Measurements from ENCODE around the gene AIPL1.

Gene AIPL1

DNA sequence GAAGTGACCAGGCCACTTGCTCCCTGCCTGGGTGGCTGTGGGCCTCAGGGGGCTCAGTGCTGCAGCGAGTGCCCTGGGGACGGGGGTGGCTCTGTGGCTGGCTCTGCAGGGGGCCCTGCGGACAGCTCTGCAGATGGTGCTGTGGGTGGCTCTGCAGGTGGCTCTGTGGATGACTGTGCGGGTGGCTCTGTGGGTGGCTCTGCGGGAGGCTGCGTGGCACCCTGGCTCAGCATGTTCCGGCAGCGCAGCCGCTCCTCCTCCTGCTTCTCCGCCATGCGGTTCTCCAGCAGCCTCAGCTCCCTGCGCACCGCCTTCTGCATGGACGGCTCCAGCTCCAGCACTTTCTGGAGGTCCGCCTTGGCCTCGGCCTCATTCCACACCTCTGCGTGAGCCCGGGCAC, 9.5 kb downstream of the AIPL1 start:
- H3K4me3 ChIP-seq (ENCODE audit: low read depth, low read length), result no peak overlapping the region
- no peak for DNase-seq (ENCODE audit: low read depth)

DNA sequence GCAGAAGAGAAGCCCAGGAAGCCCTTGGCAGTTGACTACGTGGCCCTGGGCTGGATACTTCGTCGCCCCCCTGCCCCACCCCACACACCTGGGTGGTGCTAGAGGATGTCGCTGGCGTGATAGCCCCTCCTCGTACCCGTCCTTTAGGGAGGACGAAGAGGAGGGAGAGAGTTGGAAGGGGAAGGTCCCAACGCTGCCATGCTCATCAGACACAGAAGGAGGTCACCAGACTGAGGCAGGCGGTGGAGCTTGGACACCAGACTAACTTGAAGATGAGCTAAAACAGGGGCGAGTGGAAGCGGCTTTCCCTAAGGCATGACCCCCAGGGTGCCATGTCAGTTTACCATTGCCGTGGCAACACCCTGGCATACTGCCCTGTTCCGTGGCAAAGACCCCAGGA, 11.0 kb downstream of the AIPL1 start:
- DNase-seq (ENCODE audit: low read depth), result no peak
- no peak overlapping the region for H3K4me3 ChIP-seq (ENCODE audit: low read depth, low read length)

DNA sequence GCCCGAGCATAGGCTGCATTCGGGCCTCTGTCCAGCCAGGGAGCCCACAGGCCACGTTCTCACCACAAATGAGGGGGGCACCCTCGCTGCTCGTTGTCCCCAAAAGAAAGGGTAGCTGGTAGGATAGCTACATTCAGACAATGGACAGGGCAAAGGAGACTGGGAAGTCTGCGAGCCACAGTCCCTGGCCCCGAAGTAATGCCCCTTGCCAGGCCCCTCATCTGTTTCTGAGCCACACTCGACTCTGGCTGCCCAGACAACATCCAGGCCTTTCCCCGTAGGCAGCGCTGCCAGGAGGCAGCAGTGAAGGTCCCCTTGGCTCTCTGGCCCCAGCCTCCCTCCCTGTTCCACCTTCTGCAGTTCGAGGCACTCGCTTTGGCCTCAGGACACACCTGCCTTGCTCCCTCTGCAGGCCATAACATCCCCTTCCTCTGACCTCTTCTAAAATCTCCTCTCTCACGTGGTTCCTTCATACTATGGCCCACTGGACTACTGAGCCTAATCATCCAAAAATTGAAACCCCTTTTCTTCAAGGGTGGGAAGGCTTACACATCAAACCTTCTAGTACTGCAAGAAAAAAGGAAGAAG, 12.2 kb downstream of the AIPL1 start:
- no peak for DNase-seq (ENCODE audit: low read depth)

DNA sequence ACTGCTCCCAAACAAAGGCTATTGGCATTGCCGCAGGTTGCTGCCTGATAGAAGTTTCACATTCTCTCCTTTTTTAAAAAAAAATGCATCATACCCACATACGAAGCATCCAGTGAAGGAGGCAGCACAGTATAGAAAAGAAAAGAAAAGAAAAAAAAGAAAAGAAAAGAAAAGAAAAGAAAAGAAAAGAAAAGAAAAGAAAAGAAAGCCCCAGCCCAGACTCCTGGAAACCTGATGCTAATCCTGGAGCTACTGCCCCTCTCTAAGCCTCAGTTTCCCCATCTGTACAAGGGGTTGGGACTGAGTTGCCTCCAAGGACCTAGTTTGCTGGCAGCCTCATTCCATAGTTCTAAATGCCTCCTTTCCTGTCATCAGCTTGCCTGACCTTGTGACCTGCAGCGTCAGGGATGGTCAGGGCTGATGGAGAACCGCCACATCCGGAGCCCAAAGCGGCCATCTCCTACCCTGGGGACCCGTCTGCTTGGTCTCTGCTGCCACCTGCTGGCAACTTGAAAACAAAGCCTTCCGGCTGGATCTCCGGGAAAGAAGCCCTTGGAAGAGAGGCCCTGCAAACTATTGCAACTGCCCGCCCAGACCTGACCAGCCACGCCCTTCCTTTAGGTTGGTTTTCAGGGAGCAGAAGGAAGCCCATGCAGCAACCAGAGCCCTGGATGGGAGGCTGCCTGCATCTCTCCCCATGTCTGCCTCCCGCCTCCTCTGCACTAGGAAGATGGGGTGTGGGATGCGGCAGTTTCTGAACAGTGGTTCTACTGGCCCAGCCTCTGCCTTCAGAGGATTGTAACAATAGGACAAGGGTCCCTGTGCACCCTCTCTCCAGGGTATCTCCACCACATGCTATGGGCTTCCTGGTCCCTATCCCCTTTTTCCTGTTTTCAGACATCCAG, 13.0 kb downstream of the AIPL1 start:
- H3K4me3 ChIP-seq (ENCODE audit: low read depth, low read length), result no peak overlapping the region
- no peak for DNase-seq (ENCODE audit: low read depth)

More for the DNA sequence above, 12.2 kb downstream of the AIPL1 start:
- H3K4me3 ChIP-seq (ENCODE audit: low read depth, low read length), result no peak overlapping the region

DNA sequence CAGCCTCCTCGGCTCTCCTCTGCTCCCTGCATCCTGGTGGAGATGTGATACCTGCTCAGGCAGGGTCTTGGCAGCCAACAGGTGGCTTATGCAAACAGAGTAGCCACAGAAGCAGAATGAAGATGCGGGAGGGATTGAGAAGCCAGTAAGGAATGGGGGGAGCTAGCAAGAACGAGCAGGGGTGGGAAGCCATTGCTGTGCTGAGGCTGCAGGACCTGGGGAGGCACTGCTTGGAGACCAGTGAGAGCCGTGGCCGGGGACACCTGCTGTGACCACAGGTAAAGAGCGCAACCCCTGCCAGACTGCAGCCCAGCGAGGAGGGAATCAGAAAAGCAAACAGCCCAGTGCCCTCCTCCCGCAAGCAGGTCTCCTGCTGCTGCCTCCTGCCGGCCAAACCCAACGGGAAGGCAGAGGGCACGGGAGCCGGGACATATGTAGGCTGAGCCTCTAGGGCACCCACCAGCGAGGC, 14.7 kb downstream of the AIPL1 start:
- no peak for DNase-seq (ENCODE audit: low read depth)
- H3K4me3 ChIP-seq (ENCODE audit: low read depth, low read length), result no peak overlapping the region

DNA sequence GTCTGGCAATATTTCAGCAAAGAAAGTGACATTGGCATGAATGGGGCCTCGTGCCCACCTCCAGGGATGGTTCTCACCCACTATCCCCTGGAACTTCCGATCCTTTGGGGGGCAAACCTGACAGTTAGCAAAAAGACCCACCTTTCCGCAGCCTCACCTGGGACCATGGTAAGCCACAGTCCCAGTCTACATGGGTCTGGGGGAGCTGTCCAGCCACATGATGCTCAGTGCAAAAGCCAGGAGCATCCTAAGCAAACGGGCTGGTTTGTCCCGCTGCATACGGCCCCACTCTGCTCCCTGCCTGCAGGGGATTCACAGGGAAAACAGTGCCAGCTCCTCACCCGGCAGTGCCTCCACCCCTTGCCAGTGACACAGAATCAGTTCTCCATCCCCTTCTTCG, 19.3 kb downstream of the AIPL1 start:
- DNase-seq (ENCODE audit: low read depth), result no peak
- H3K4me3 ChIP-seq (ENCODE audit: low read depth, low read length), result no peak overlapping the region

DNA sequence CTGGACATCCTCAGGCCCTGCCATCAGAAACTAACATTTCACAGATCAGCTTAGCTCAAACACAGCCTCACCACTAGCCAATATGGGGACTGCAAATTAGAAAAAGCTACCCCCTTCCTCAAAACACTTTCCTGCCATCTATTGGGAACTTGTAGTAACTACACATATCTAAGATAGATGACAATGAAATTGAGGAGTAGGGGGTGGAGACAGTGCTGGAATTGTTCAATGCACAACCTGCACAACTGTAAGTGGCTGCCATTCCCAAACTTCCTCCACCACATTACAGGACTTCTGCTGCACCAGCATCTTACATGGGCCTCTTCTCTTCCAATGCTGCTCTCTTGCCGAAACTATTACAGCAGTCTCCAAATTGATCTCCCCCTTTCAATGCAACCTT, 21.9 kb downstream of the AIPL1 start:
- H3K4me3 ChIP-seq (ENCODE audit: low read depth, low read length), result no peak overlapping the region
- DNase-seq (ENCODE audit: low read depth), result no peak

DNA sequence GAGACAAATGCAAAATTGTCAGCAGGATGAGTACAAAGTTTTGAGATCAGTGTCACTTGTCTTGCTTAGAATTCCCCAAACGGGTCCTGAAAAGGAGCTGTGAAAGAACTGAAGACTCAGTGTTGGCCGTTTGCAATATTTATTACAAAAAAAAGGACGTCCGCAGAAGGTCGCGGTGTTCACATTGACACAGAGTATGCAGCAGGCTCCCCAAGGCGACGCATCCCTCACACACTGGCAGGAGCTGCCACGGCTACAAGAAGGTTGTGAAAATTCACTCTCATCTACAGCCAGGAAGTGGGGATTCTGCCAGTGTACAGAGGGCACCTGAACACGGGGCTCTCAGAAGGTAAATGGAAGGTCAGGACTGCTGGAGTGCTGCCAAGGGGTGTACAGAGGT, 26.2 kb downstream of the AIPL1 start:
- no peak for DNase-seq (ENCODE audit: low read depth)
- H3K4me3 ChIP-seq (ENCODE audit: low read depth, low read length), result no peak overlapping the region

DNA sequence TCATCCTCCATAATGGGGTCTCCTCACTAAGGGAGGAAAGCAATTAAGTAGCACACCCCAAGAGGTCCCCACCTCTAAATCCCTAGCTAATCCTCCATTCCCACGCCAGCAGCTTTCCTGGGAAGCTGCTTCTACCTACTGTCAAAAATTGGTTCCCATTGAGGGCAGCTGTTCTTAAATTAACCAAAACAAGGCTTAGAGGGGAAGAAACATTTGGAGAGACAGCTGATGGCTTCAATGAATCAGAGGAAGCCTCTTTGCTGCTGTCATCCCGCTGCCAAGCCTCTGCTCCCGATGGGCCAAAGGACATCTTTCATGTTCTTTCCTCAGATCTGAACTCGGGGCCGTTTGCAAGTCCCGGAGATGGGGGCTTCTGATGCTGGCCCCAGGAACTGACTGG, 26.6 kb downstream of the AIPL1 start:
- no peak overlapping the region for H3K4me3 ChIP-seq (ENCODE audit: low read depth, low read length)
- no peak for DNase-seq (ENCODE audit: low read depth)

DNA sequence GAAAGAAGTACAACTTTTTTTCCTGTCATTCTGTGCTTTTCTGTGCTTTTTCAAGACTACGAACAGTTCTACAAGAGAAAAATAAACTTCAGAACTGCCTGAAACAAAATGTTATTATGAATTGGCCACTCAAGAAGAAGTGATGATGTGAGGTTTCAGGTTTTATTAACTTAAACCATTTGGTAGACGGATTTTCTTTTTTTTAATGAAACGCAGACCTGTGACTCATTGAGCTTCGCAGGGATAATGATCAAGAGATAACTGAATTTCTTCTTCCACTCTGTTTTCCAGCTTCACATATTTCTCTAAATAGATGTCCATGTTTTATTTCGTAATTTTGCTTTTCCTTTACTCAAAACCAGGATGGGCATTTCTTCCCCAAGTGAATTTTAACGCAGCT, 32.7 kb downstream of the AIPL1 start:
- no peak for DNase-seq (ENCODE audit: low read depth)
- H3K4me3 ChIP-seq (ENCODE audit: low read depth, low read length), result no peak overlapping the region

DNA sequence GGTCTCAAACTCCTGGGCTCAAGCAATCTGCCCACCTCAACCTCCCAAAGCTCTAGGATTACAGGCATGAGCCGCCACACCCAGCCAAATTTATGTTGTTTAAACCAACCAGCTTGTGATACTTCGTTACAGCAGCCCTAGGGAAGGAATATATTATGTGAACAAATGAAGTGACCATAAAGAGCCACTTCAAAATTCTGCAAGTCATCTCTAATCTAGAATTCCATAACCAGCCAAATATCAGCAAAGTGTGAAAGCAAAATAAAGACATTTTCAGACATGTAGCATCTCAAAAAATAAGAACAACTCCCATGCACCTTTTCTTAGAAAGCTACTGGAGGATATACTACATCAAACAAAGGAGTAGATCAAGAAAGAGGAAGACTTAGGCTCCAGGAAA, 36.0 kb downstream of the AIPL1 start:
- DNase-seq (ENCODE audit: low read depth), result no peak
- no peak overlapping the region for H3K4me3 ChIP-seq (ENCODE audit: low read depth, low read length)

DNA sequence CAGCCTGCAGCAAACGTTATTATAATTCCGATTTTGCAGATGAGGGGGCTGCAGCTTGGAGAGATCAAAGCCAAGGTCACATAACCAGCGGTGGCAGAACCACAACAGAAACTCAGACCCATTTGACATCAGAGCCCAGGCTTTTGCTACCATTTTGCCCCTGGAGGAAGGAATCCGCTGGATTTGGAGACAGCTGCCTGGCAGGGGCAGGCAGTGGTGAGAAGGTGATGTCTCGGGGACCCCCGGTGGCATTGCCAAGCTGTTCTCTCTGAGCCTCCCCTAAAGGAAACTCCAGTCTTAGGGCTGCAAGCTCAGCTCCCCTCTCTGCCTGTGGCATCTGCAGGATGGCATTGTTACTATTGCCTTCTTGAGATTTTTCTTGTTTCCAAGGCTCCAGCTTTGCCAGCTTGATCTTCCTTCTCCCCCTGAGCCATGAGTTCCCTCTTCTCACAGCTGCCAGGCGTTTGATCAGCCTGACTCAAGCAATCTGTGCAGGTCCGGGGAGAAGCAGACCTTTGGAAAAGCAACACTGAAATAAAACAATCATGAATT, 40.8 kb downstream of the AIPL1 start:
- no peak for DNase-seq (ENCODE audit: low read depth)
- H3K4me3 ChIP-seq (ENCODE audit: low read depth, low read length), result no peak overlapping the region

DNA sequence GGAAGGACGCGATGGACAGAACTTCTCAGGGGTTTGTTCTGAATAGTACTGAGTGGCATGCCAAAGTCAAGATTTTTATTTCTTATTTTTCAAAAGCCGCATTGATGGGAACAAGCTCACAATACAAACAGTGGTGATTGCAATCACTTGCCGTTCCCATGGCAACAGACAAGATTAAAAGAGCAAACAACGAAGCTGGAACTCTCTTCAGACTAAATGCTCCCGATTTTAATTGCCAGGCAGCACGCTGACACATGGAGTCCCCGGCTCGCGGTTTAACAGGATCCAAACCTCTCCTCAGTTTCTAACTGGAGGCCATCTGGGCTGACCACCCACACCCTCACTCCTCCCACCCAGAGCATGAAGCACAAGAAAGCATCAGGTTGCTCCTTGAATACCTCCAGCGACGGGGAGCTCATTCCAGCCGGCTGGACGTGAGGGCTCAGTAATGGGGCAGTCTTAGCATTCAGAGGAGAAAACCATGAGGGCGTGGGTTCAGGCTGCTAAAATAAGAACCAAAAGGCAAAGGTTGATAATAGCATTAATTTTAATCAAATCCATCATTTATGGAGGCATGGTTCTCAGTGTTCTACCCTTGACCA, 41.5 kb downstream of the AIPL1 start:
- no peak for DNase-seq (ENCODE audit: low read depth)
- no peak overlapping the region for H3K4me3 ChIP-seq (ENCODE audit: low read depth, low read length)

DNA sequence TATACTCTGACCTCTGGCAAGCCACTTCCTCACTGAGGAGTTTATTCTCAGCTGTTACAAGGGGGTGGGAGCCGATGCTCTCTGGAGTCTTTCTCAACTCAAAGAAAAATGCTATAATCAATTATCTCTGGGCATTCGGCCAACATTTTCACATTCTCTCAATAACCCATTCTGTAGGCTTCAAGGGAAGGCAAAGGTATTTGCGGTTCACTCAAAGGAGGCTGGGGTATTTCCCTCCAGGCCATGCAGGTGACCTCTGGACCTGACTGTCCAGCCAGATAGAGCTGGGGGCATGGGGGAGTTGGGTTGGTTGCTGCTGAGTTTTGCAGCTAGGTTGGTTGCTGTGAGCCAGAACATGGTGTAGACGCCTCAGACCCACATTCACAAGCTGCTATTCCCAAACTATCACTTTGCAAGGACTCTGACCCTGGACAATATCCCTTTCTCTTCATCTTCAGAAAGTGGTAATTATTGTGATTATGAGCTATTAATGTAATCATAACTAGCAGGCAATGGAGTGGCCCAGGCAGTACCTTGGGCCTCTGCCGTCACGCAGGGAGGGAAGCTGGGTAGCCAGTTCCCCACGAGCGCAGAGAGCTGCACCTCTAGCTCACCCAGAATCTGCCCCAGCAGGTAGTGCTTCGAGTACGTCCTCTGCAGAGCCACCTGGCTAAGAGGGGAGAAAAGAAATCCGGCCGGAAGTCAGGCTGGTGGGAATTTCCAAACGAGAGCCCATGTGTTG, 42.1 kb downstream of the AIPL1 start:
- DNase-seq (ENCODE audit: low read depth), result no peak
- no peak overlapping the region for H3K4me3 ChIP-seq (ENCODE audit: low read depth, low read length)

DNA sequence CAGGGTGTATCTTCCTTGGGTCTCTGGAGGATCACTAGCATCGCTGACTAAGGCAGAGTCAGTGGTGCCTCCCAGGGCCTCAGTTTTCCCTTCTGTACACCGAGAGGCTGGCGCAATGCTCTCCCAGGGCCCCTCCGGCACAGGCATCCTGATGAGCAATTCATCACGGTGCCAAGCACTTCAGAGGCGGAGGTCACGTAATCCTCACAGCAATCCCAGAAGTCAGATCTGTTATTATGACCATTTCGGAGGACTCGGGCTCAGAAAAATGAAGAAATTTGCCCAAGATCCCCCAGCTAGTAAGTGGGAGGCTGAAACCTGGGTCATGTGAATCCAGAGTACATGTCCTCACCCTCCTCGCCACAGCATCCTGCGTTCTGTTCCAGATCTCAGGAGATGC, 46.5 kb downstream of the AIPL1 start:
- DNase-seq (ENCODE audit: low read depth), result no peak
- no peak overlapping the region for H3K4me3 ChIP-seq (ENCODE audit: low read depth, low read length)

DNA sequence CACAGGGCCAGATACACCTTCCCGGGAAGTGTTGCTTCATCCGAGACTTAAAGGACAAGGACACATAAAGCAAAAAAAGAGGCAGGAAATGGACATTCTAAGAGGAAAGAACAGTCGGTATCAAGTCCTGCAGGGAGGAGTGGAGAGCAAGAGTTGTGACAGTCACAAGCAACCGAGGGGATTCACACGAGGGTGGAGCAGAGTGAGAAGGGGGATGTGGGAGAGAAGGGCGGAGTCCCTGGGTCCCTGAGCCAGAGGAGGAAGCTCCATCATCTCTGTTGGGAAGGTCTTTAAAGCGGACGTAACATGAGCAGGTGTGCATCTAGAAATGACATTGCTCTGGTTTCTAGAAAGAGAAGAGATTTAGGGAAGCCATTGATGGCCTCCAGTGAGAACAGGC, 47.1 kb downstream of the AIPL1 start:
- DNase-seq (ENCODE audit: low read depth), result no peak
- H3K4me3 ChIP-seq (ENCODE audit: low read depth, low read length), result no peak overlapping the region

DNA sequence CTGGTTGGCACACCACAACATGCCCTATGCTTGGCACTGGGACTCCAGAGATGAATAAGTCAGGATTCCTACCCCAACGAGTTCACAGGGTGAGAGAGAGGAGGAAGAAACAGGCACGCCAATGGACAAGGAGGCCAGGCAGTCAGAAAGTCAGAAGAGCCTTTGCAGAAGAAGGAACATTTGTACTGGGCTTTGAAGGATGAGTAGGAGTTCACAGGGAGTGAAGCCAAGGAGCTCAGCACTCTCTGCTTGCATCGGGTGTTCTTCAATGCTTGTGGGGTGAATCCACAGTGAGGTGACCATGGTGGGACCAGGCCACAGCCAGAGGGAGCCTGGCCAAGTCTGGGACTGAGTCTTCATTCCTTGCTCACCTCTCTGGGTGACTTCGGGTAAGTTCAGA, 47.5 kb downstream of the AIPL1 start:
- no peak overlapping the region for H3K4me3 ChIP-seq (ENCODE audit: low read depth, low read length)

DNA sequence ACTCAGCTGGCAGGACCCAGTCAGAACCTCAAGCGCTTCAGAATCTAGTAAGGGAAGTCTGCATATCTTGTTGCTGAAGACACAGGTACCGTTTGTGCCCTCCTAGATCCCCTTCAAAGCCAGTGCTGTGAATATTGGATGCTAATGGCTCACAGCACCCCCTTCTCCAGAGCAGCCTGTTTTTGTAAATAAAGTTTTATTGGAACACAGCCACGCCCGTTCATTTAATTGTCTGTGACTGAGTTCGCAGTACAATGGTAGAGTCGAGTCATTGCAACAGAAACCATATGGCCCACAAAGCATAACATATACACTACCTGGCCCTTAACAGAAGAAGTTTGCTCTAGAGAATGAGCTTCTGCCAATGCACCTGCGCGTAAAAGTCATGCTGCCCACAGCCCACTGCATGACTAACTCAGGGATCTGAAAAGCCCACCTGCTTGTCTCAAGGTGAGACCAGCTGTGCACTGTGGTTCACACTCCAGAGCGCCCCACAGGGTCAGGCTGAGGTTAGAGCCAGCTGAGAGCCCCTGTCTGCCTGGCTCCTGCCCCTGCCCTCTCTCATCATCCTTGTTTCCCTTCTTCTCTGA, 48.8 kb downstream of the AIPL1 start:
- no peak for DNase-seq (ENCODE audit: low read depth)
- H3K4me3 ChIP-seq (ENCODE audit: low read depth, low read length), result no peak overlapping the region

More for the DNA sequence above, 47.5 kb downstream of the AIPL1 start:
- no peak for DNase-seq (ENCODE audit: low read depth)

DNA sequence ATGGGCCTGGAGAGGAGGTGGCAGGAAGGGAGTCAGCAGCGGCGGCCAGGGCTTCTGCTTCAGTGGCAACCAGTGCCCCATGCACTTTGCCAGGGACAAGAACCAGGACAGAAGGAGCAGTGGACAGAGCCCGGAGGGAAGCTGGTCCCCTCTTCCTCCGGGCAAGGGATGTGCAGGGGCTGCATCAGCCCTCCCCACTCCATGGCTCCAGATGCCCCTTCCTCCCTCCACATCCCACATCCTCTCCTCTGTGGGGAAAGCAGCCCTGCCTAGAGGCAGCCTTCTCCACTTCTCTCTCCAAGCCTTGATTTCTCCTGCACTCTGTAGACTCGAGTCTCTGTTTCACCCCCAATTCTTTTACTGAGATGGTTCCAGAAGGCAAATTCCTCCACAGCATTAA, 50.4 kb downstream of the AIPL1 start:
- no peak for DNase-seq (ENCODE audit: low read depth)
- H3K4me3 ChIP-seq (ENCODE audit: low read depth, low read length), result no peak overlapping the region
